Astrocyte of the cerebellum (primary cell): ENCODE results near the gene ATF7.
"Not testable (repeated sequence)": the region's sequence is repeated elsewhere in the genome, so short reads cannot be mapped to it uniquely, and the experiment has no call there.

Experiments
- DNase-seq: peaks from one replicate; pipeline ENCODE4 v3.0.0-alpha.2; 2011; ENCODE audit warnings: low read depth
- H3K4me3 ChIP-seq: 2 replicates; pipeline ENCODE4 v1.5.1; 2011; ENCODE audit warnings: mild to moderate bottlenecking, low read depth, low read length, moderate library complexity
- in situ Hi-C: cut with HindIII; loops from 2 replicates; pipeline ENCODE4 v1.10.0; 2017; ENCODE audit warnings: low sequenced_read_pairs
- TF ChIP-seq, protein P1 (sequence below): IDR thresholded peaks from 2 replicates; pipeline ENCODE4 v1.5.1; 2012; ENCODE audit warnings: low read length, low read depth, moderate library complexity, mild to moderate bottlenecking; ENCODE audit errors: missing control alignments

Gene ATF7

GRCh38 chr12:53636641-53637040 is 10.5 kb upstream of the ATF7 start:
- DNase-seq, result no peak
- in situ Hi-C loops, result no loop called here
- no peak overlapping the region for H3K4me3 ChIP-seq
- TF ChIP-seq, protein P1, sequence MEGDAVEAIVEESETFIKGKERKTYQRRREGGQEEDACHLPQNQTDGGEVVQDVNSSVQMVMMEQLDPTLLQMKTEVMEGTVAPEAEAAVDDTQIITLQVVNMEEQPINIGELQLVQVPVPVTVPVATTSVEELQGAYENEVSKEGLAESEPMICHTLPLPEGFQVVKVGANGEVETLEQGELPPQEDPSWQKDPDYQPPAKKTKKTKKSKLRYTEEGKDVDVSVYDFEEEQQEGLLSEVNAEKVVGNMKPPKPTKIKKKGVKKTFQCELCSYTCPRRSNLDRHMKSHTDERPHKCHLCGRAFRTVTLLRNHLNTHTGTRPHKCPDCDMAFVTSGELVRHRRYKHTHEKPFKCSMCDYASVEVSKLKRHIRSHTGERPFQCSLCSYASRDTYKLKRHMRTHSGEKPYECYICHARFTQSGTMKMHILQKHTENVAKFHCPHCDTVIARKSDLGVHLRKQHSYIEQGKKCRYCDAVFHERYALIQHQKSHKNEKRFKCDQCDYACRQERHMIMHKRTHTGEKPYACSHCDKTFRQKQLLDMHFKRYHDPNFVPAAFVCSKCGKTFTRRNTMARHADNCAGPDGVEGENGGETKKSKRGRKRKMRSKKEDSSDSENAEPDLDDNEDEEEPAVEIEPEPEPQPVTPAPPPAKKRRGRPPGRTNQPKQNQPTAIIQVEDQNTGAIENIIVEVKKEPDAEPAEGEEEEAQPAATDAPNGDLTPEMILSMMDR, result no peak

GRCh38 chr12:53635708-53636107 is 9.5 kb upstream of the ATF7 start:
- H3K4me3 ChIP-seq, DNase-seq, in situ Hi-C loops: not testable (repeated sequence)

GRCh38 chr12:53631721-53632120 is 5.5 kb upstream of the ATF7 start:
- TF ChIP-seq, protein P1, result no peak
- DNase-seq, result no peak
- H3K4me3 ChIP-seq, result no peak overlapping the region
- in situ Hi-C loops, result loop anchor here (5.0 kb wide), 1 partner anchor 41 kb away; no protein-coding TSS in a partner anchor

DNA sequence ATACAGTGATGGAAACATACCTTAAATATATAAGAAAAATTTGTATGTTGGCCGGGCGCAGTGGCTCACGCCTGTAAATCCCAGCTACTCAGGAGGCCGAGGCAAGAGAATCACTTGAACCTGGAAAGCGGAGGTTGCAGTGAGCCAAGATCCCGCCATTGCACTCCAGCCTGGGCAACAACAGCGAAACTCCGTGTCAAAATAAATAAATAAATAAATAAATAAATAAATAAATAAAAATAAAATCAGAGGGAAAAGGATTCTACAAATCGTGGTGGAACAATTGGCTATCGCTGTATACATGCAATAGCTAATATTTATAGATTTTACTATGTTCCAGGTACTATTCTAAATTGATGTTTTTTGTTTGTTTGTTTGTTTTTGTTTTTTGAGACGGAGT is 1.7 kb upstream of the ATF7 start:
- in situ Hi-C loops, result no loop called here
- no peak for DNase-seq
- H3K4me3 ChIP-seq, result no peak overlapping the region
- TF ChIP-seq, protein P1, result no peak

GRCh38 chr12:53626702-53627169 is 554 bp upstream of the ATF7 start:
- TF ChIP-seq, protein P1, result no peak
- no peak for DNase-seq
- in situ Hi-C loops, result no loop called here
- H3K4me3 ChIP-seq, result peak overlapping the region; percentile 68

- no peak for DNase-seq
- in situ Hi-C loops, result no loop called here
- TF ChIP-seq, protein P1, result no peak
- H3K4me3 ChIP-seq, result peak overlapping the region; percentile 68
These were observed 723 bp downstream of the ATF7 start for GRCh38 chr12:53625373-53625945.

GRCh38 chr12:53624956-53625355 is 1.2 kb downstream of the ATF7 start:
- peak overlapping the region; percentile 68 for H3K4me3 ChIP-seq
- DNase-seq, result no peak
- in situ Hi-C loops, result no loop called here
- TF ChIP-seq, protein P1, result no peak
